ENCODE results near the gene IL12B. TPM values are rescaled to one million over a fixed set of nuclear protein-coding genes. Genes with fewer than 3 reads are reported as not detected.
"Not testable (repeated sequence)": the region's sequence is repeated elsewhere in the genome, so short reads cannot be mapped to it uniquely, and the experiment has no call there.

IL12B gene
- not detected for polyA plus RNA-seq

GRCh38 chr5:159330131-159330800, at the start of gene IL12B:
Gene IL12B, minus strand, starts transcription at chr5:159330487. Its CDS starts 3,705 bp downstream, at chr5:159326782.
- no peak within 1 kb of the TSS for H3K27ac ChIP-seq (ENCODE audit: low read depth, low read length)
- WGBS, 3 donors, result 46 to 48% (median 47%) methylated on average over 4 of the region's 4 CpGs

GRCh38 chr5:159377653-159378052, 47.4 kb upstream of the IL12B start:
- H3K27ac ChIP-seq (ENCODE audit: low read depth, low read length), result no peak overlapping the region

- WGBS, 3 donors, result 55 to 74% (median 57%) methylated on average over 1 of the region's 1 CpG
- H3K27ac ChIP-seq (ENCODE audit: low read depth, low read length), result not testable (repeated sequence)
Observed at GRCh38 chr5:159367866-159368265, 37.6 kb upstream of the IL12B start.

- WGBS, 3 donors, result 87 to 91% (median 89%) methylated on average over 5 of the region's 5 CpGs
Observed at GRCh38 chr5:159366776-159367175, 36.5 kb upstream of the IL12B start.

GRCh38 chr5:159362220-159362619, 31.9 kb upstream of the IL12B start:
- no peak overlapping the region for H3K27ac ChIP-seq (ENCODE audit: low read depth, low read length)

More at GRCh38 chr5:159366776-159367175, 36.5 kb upstream of the IL12B start:
- H3K27ac ChIP-seq (ENCODE audit: low read depth, low read length), result not testable (repeated sequence)

- not testable (repeated sequence) for H3K27ac ChIP-seq (ENCODE audit: low read depth, low read length)
- WGBS, 3 donors, result 71 to 73% (median 72%) methylated on average over 7 of the region's 7 CpGs
Observed at GRCh38 chr5:159359871-159360270, 29.6 kb upstream of the IL12B start.

- no peak overlapping the region for H3K27ac ChIP-seq (ENCODE audit: low read depth, low read length)
Observed at GRCh38 chr5:159359408-159359807, 29.1 kb upstream of the IL12B start.

GRCh38 chr5:159353661-159354252, 23.5 kb upstream of the IL12B start:
- 74 to 83% (median 79%) methylated on average over 4 of the region's 4 CpGs for WGBS, 3 donors
- H3K27ac ChIP-seq (ENCODE audit: low read depth, low read length), result no peak overlapping the region

More at GRCh38 chr5:159359408-159359807, 29.1 kb upstream of the IL12B start:
- WGBS, 3 donors, result 62 to 66% (median 64%) methylated on average over 2 of the region's 2 CpGs

- H3K27ac ChIP-seq (ENCODE audit: low read depth, low read length), result not testable (repeated sequence)
Observed at GRCh38 chr5:159350644-159351043, 20.4 kb upstream of the IL12B start.

- 26 to 69% (median 66%) methylated on average over 2 of the region's 2 CpGs for WGBS, 3 donors
- not testable (repeated sequence) for H3K27ac ChIP-seq (ENCODE audit: low read depth, low read length)
Observed at GRCh38 chr5:159350216-159350615, 19.9 kb upstream of the IL12B start.

- 80 to 88% (median 82%) methylated on average over 4 of the region's 4 CpGs for WGBS, 3 donors
Observed at GRCh38 chr5:159345861-159346260, 15.6 kb upstream of the IL12B start.

GRCh38 chr5:159345336-159345735, 15.0 kb upstream of the IL12B start:
- no peak overlapping the region for H3K27ac ChIP-seq (ENCODE audit: low read depth, low read length)
- WGBS, 3 donors, result 0% methylated on average over 1 of the region's 1 CpG

More at GRCh38 chr5:159345861-159346260, 15.6 kb upstream of the IL12B start:
- H3K27ac ChIP-seq (ENCODE audit: low read depth, low read length), result no peak overlapping the region

- no peak overlapping the region for H3K27ac ChIP-seq (ENCODE audit: low read depth, low read length)
- WGBS, 3 donors, result 62 to 85% (median 76%) methylated on average over 4 of the region's 4 CpGs
Observed at GRCh38 chr5:159343295-159344094, 13.2 kb upstream of the IL12B start.

- 58 to 73% (median 67%) methylated on average over 1 of the region's 1 CpG for WGBS, 3 donors
- no peak overlapping the region for H3K27ac ChIP-seq (ENCODE audit: low read depth, low read length)
Observed at GRCh38 chr5:159342840-159343239, 12.6 kb upstream of the IL12B start.

GRCh38 chr5:159341906-159342310, 11.6 kb upstream of the IL12B start:
- WGBS, 3 donors, result 14 to 17% (median 15%) methylated on average over 4 of the region's 4 CpGs
- H3K27ac ChIP-seq (ENCODE audit: low read depth, low read length), result no peak overlapping the region

- 85 to 91% (median 86%) methylated on average over 2 of the region's 2 CpGs for WGBS, 3 donors
- no peak overlapping the region for H3K27ac ChIP-seq (ENCODE audit: low read depth, low read length)
Observed at GRCh38 chr5:159341145-159341544, 10.9 kb upstream of the IL12B start.

GRCh38 chr5:159340511-159340910, 10.2 kb upstream of the IL12B start:
- no peak overlapping the region for H3K27ac ChIP-seq (ENCODE audit: low read depth, low read length)
- WGBS, 3 donors, result 86 to 93% (median 91%) methylated on average over 4 of the region's 4 CpGs

- 77 to 92% (median 88%) methylated on average over 2 of the region's 2 CpGs for WGBS, 3 donors
- H3K27ac ChIP-seq (ENCODE audit: low read depth, low read length), result no peak overlapping the region
Observed at GRCh38 chr5:159339460-159339859, 9.2 kb upstream of the IL12B start.

GRCh38 chr5:159338118-159338517, 7.8 kb upstream of the IL12B start:
- no peak overlapping the region for H3K27ac ChIP-seq (ENCODE audit: low read depth, low read length)

Data from adipose tissue (tissue), 3 donors.